Liver (tissue), 9 donors: ENCODE measurements around the gene PSMB11. TPM values are rescaled to one million over a fixed set of nuclear protein-coding genes. Genes with fewer than 3 reads are reported as not detected.

Source experiments
- DNase-seq: peaks from one replicate; pipeline ENCODE4 v3.0.0-alpha.2; 2017; ENCODE audit warnings: low spot score
- H3K27ac ChIP-seq, 2 donors: one replicate each; pipeline ENCODE4 v1.7.0; 2013; ENCODE audit warnings: inconsistent platforms in 2 of 2, low read length in 2 of 2, control low read depth in 1 of 2, low read depth in 1 of 2, mild to moderate bottlenecking in 1 of 2
- H3K27me3 ChIP-seq, 4 donors: one replicate each; pipeline versions ENCODE4 v1.6.1 to v1.7.0; 2013; ENCODE audit warnings: low read length in 3 of 4, inconsistent platforms in 1 of 4, mild to moderate bottlenecking in 1 of 4, moderate library complexity in 1 of 4; ENCODE audit not compliant: control insufficient read depth in 4 of 4, insufficient read depth in 4 of 4
- H3K36me3 ChIP-seq, 4 donors: one replicate each; pipeline versions ENCODE4 v1.6.1 to v1.7.0; 2013; ENCODE audit warnings: low read length in 3 of 4, mild to moderate bottlenecking in 3 of 4, low read depth in 1 of 4, moderate library complexity in 1 of 4; ENCODE audit not compliant: control insufficient read depth in 4 of 4, insufficient read depth in 3 of 4
- H3K4me1 ChIP-seq, 4 donors: one replicate each; pipeline versions ENCODE4 v1.6.1 to v1.7.0; 2013; ENCODE audit warnings: low read length in 3 of 4, mild to moderate bottlenecking in 3 of 4, moderate library complexity in 1 of 4; ENCODE audit not compliant: control insufficient read depth in 4 of 4, insufficient read depth in 4 of 4
- H3K4me3 ChIP-seq, 3 donors: one replicate each; pipeline versions ENCODE4 v1.6.1 to v1.7.0; 2013; ENCODE audit warnings: low read length in 3 of 3, control low read depth in 1 of 3, low read depth in 1 of 3, mild to moderate bottlenecking in 1 of 3
- H3K9ac ChIP-seq, 2 donors: one replicate each; pipeline ENCODE4 v1.7.0; 2013; ENCODE audit warnings: low read length in 2 of 2, mild to moderate bottlenecking in 2 of 2, moderate library complexity in 2 of 2, control low read depth in 1 of 2, low read depth in 1 of 2
- H3K9me3 ChIP-seq, 4 donors: one replicate each; pipeline versions ENCODE4 v1.6.1 to v1.7.0; 2013; ENCODE audit warnings: low read length in 3 of 4; ENCODE audit not compliant: control insufficient read depth in 4 of 4
- ATF3 ChIP-seq: IDR thresholded peaks from 2 replicates; pipeline ENCODE4 v1.6.1; 2016; ENCODE audit warnings: antibody characterized with exemption
- CTCF ChIP-seq: fragments of 150-350 bp; IDR thresholded peaks from 2 replicates; pipeline ENCODE4 v1.5.1; 2017; ENCODE audit warnings: improper control_type of control experiment, low read depth, low read length; ENCODE audit not compliant: missing input control
- EGR1 ChIP-seq, 2 donors: IDR thresholded peaks; 2 replicates each; pipeline ENCODE4 v1.6.1; 2016 to 2018; ENCODE audit warnings: antibody characterized with exemption in 2 of 2, low read depth in 2 of 2
- FOXA1 ChIP-seq: IDR thresholded peaks from 2 replicates; pipeline ENCODE4 v1.6.1; 2016; ENCODE audit warnings: antibody characterized with exemption
- FOXA2 ChIP-seq: IDR thresholded peaks from 2 replicates; pipeline ENCODE4 v1.6.1; 2016; ENCODE audit warnings: antibody characterized with exemption
- GABPA ChIP-seq, 2 donors: IDR thresholded peaks in 1 of 2; conservative IDR thresholded peaks in 1 of 2; 2 replicates each; pipeline ENCODE4 v1.6.1; 2016; ENCODE audit warnings: antibody characterized with exemption in 2 of 2, mild to moderate bottlenecking in 1 of 2, moderate library complexity in 1 of 2
- HNF4A ChIP-seq, 2 donors: conservative IDR thresholded peaks; 2 replicates each; pipeline ENCODE4 v1.6.1; 2016; ENCODE audit warnings: antibody characterized with exemption in 2 of 2, mild to moderate bottlenecking in 2 of 2
- HNF4G ChIP-seq: IDR thresholded peaks from 2 replicates; pipeline ENCODE4 v1.6.1; 2016; ENCODE audit warnings: antibody characterized with exemption
- JUND ChIP-seq, 2 donors: IDR thresholded peaks; 2 replicates each; pipeline ENCODE4 v1.6.1; 2016; ENCODE audit warnings: antibody characterized with exemption in 2 of 2
- MAX ChIP-seq: IDR thresholded peaks from 2 replicates; pipeline ENCODE4 v1.6.1; 2016; ENCODE audit warnings: antibody characterized with exemption
- NR2F2 ChIP-seq: IDR thresholded peaks from 2 replicates; pipeline ENCODE4 v1.6.1; 2016; ENCODE audit warnings: antibody characterized with exemption
- RAD21 ChIP-seq, 2 donors: IDR thresholded peaks; 2 replicates each; pipeline ENCODE4 v1.6.1; 2016; ENCODE audit warnings: antibody characterized with exemption in 2 of 2, mild to moderate bottlenecking in 2 of 2
- REST ChIP-seq: IDR thresholded peaks from 2 replicates; pipeline ENCODE4 v1.6.1; 2016; ENCODE audit warnings: antibody characterized with exemption, mild to moderate bottlenecking
- RXRA ChIP-seq, 2 donors: IDR thresholded peaks; 2 replicates each; pipeline ENCODE4 v1.6.1; 2017 to 2018; ENCODE audit warnings: antibody characterized with exemption in 2 of 2, mild to moderate bottlenecking in 1 of 2
- SP1 ChIP-seq: IDR thresholded peaks from 2 replicates; pipeline ENCODE4 v1.6.1; 2018; ENCODE audit warnings: antibody characterized with exemption, mild to moderate bottlenecking
- TAF1 ChIP-seq: conservative IDR thresholded peaks from 2 replicates; pipeline ENCODE4 v1.6.1; 2016; ENCODE audit warnings: antibody characterized with exemption, mild to moderate bottlenecking
- YY1 ChIP-seq: IDR thresholded peaks from 2 replicates; pipeline ENCODE4 v1.6.1; 2016; ENCODE audit warnings: antibody characterized with exemption, mild to moderate bottlenecking
- ZBTB33 ChIP-seq: IDR thresholded peaks from 2 replicates; pipeline ENCODE4 v1.6.1; 2016; ENCODE audit warnings: antibody characterized with exemption
- WGBS: extraction: QIAGEN DNeasy Blood & Tissue Kit; methylation state at CpG from one replicate; pipeline ENCODE4 v1.1.7; 2013; 5-methylcytosine and 5-hydroxymethylcytosine counted together
- polyA plus RNA-seq, 2 donors: library from polyadenylated mRNA; stranded (reverse) in 1 of 2; unstranded in 1 of 2; fragments of 200-250 nt in 1 of 2; fragments of >200 nt in 1 of 2; fragmentation: Nextera tagmentation in 1 of 2; extraction: Ambion mirVana in 1 of 2; gene quantifications; one replicate each; pipeline versions ENCODE4 v1.2.1 to v1.2.3, GENCODE V29; 2013 to 2015
- total RNA-seq, 2 donors: library from RNA; depleted of rRNA; stranded (reverse); fragments of >200 nt; gene quantifications; one replicate each; pipeline ENCODE4 v1.2.3, GENCODE V29; 2014
- donor health status: healthy.
- donor health status: healthy.
- donor health status: healthy.
- donor health status: healthy.
- donor health status: healthy.

PSMB11 gene
- total and polyA plus RNA-seq, 4 donors = not detected

- H3K36me3 ChIP-seq = peaks cover 8 to 74% (median 64%) of the 10 kb centered on the region in 4 donors
- H3K4me1 ChIP-seq = peaks cover 0 to under 1% (median 0%) of the 10 kb centered on the region in 4 donors
- WGBS = 82% methylated on average over 5 of the region's 5 CpGs
- TF ChIP-seq FOXA1 = no peak
- TF ChIP-seq RXRA (IDR thresholded peaks at IDR 0.05) = no peak
- no peak for TF ChIP-seq REST
- TF ChIP-seq ATF3 = no peak
- no peak for TF ChIP-seq FOXA2
- TF ChIP-seq MAX = no peak
- TF ChIP-seq NR2F2 = no peak
- no peak for TF ChIP-seq HNF4A (conservative IDR thresholded peaks at IDR 0.05)
- TF ChIP-seq HNF4G = no peak
- no peak for TF ChIP-seq ZBTB33
- TF ChIP-seq TAF1 = no peak
- no peak for TF ChIP-seq GABPA (IDR thresholded peaks at IDR 0.05 in 1 of 2, conservative IDR thresholded peaks at IDR 0.05 in 1 of 2)
- TF ChIP-seq CTCF = no peak
- no peak for TF ChIP-seq SP1
- no peak for TF ChIP-seq EGR1 (IDR thresholded peaks at IDR 0.05; ENCODE audit: low read depth in 2 of 2)
- no peak for TF ChIP-seq YY1
- TF ChIP-seq RAD21 (IDR thresholded peaks at IDR 0.05) = no peak
- TF ChIP-seq JUND (IDR thresholded peaks at IDR 0.05) = no peak
- no peaks in the 10 kb centered on the region for H3K9me3 ChIP-seq
- no peaks in the 10 kb centered on the region for H3K27me3 ChIP-seq
- H3K27ac ChIP-seq = peak overlapping the region in 1 of 2 donors; percentile 26
- H3K4me3 ChIP-seq = no peak overlapping the region
- no peak for DNase-seq
- no peak overlapping the region for H3K9ac ChIP-seq
Observed at GRCh38 chr14:23077962-23078361, 36.0 kb downstream of the PSMB11 start.
